Mammary epithelial cell (primary cell): Measurements from ENCODE around the gene UXT.

Experiments
- EZH2 ChIP-seq: IDR thresholded peaks from 2 replicates; pipeline ENCODE4 v1.6.1; 2012; ENCODE audit warnings: low read length, inconsistent platforms, borderline replicate concordance
- TF ChIP-seq, protein P1 (sequence below), 2 donors: IDR thresholded peaks in 1 of 2; conservative IDR thresholded peaks in 1 of 2; 2 replicates each; pipeline ENCODE4 v1.5.1; 2011 to 2012; ENCODE audit warnings: inconsistent platforms in 2 of 2, low read length in 2 of 2, mild to moderate bottlenecking in 2 of 2, control low read depth in 1 of 2, low read depth in 1 of 2; ENCODE audit not compliant: insufficient read depth in 1 of 2; ENCODE audit errors: extremely low read depth in 1 of 2

DNA sequence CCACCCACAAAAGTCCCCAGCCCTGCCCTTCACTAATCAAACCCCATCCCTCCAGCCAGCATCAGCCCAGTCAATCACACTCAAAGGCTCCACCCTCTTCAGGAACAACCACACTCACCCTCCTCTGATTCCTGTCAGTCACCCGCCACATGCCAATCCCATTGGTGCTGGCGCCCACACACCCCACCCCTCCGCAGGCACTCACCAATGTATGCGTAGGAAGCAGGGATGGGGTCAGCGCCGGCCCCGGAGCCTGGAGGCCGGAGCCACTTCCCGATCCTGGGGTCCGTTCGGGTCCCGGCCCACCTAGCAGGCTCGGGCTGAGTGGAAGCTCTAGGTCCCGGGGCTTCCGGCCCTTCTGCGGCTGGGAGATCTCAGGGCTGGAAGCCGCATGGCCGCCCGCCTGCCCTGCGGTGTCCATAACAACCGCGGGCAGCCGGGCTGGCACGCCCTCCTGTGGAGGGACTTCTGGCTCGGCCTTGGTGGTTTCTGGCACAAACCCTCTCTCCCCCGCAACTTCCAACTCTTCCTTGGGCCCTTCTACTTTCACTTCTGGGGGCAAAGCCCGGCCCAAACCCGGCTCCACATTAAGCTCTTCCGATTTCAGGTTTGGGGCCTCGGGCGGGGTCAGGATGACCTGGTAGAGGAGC is 21.3 kb downstream of the UXT start:
- no peak for TF ChIP-seq EZH2
- TF ChIP-seq, protein P1, sequence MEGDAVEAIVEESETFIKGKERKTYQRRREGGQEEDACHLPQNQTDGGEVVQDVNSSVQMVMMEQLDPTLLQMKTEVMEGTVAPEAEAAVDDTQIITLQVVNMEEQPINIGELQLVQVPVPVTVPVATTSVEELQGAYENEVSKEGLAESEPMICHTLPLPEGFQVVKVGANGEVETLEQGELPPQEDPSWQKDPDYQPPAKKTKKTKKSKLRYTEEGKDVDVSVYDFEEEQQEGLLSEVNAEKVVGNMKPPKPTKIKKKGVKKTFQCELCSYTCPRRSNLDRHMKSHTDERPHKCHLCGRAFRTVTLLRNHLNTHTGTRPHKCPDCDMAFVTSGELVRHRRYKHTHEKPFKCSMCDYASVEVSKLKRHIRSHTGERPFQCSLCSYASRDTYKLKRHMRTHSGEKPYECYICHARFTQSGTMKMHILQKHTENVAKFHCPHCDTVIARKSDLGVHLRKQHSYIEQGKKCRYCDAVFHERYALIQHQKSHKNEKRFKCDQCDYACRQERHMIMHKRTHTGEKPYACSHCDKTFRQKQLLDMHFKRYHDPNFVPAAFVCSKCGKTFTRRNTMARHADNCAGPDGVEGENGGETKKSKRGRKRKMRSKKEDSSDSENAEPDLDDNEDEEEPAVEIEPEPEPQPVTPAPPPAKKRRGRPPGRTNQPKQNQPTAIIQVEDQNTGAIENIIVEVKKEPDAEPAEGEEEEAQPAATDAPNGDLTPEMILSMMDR (conservative IDR thresholded peaks at IDR 0.05 in 1 of 2, IDR thresholded peaks at IDR 0.05 in 1 of 2; ENCODE audit: extremely low read depth in 1 of 2, insufficient read depth in 1 of 2, low read depth in 1 of 2, low read length in 2 of 2), result no peak
